T-helper 17 cell (primary cell): ENCODE measurements around the gene MANEA. TPM values are rescaled to one million over a fixed set of nuclear protein-coding genes. Genes with fewer than 3 reads are reported as not detected.
"Not testable (repeated sequence)": the region's sequence is repeated elsewhere in the genome, so short reads cannot be mapped to it uniquely, and the experiment has no call there.

Experiments used
- ATAC-seq: fragments of 150-1000 bp; cut with Tn5 transposase; 2 replicates; pipeline ENCODE4 v1.10.0; 2021; ENCODE audit warnings: mild to moderate bottlenecking, moderate library complexity
- DNase-seq, 3 donors: peaks; one replicate each; pipeline versions ENCODE4 v3.0.0 to v3.0.0-alpha.2; 2020 to 2021
- H3K9me3 ChIP-seq: one replicate; pipeline ENCODE4 v1.7.0; 2013; ENCODE audit warnings: low read length, mild to moderate bottlenecking; ENCODE audit not compliant: control insufficient read depth, poor library complexity, severe bottlenecking
- H3K27ac Mint-ChIP-seq: one replicate; pipeline ENCODE4 v1.8.0; 2022; ENCODE audit warnings: mild to moderate bottlenecking, moderate library complexity, mixed read lengths
- H3K27me3 Mint-ChIP-seq: one replicate; pipeline ENCODE4 v1.8.0; 2022; ENCODE audit warnings: mixed read lengths
- H3K36me3 Mint-ChIP-seq: one replicate; pipeline ENCODE4 v1.8.0; 2022; ENCODE audit warnings: low read depth, mixed read lengths
- H3K4me1 Mint-ChIP-seq: one replicate; pipeline ENCODE4 v1.8.0; 2022; ENCODE audit warnings: mild to moderate bottlenecking, mixed read lengths
- H3K4me3 Mint-ChIP-seq: one replicate; pipeline ENCODE4 v1.8.0; 2022; ENCODE audit warnings: mild to moderate bottlenecking, moderate library complexity, mixed read lengths
- total RNA-seq, 4 donors: library from RNA in 2 of 4; stranded (reverse) in 2 of 4; gene quantifications; one replicate each; pipeline ENCODE4 v1.2.3 and lab custom pipeline; 2022 to 2026

The MANEA gene
- total RNA-seq: 1 to 10 TPM; 3.5 to 6.8 TPM
- 16.9 to 23.8 reads per million in 2 donors for total RNA-seq (lab: John Stamatoyannopoulos, UW)

GRCh38 chr6:95577304-95578105 lies at the start of gene MANEA:
MANEA (plus strand) TSS chr6:95577535; CDS start chr6:95586440, 8,905 bp downstream.
- no peaks in the 10 kb centered on the region for H3K9me3 ChIP-seq
- H3K4me1 Mint-ChIP-seq: peaks cover 29% of the 10 kb centered on the region
- H3K27ac Mint-ChIP-seq: peak within 1 kb of the TSS; percentile 97
- DNase-seq: peak; percentile 66 to 82 (median 79)
- no peaks in the 10 kb centered on the region for H3K27me3 Mint-ChIP-seq
- ATAC-seq: peak; percentile 86
- peak within 1 kb of the TSS; percentile 96 for H3K4me3 Mint-ChIP-seq
- peaks cover 2% of the 10 kb centered on the region for H3K36me3 Mint-ChIP-seq

- Mint-ChIP-seq H3K27me3 (peaks cover 15% of the 10 kb centered on the region), H3K4me1 (no peaks in the 10 kb centered on the region), H3K36me3 (no peaks in the 10 kb centered on the region), H3K4me3 (no peak overlapping the region), H3K27ac (no peak overlapping the region)
- ATAC-seq (no peak), DNase-seq (no peak)
- H3K9me3 ChIP-seq: no peaks in the 10 kb centered on the region
Measured at GRCh38 chr6:95529762-95530161, 47.6 kb upstream of the MANEA start.

DNA sequence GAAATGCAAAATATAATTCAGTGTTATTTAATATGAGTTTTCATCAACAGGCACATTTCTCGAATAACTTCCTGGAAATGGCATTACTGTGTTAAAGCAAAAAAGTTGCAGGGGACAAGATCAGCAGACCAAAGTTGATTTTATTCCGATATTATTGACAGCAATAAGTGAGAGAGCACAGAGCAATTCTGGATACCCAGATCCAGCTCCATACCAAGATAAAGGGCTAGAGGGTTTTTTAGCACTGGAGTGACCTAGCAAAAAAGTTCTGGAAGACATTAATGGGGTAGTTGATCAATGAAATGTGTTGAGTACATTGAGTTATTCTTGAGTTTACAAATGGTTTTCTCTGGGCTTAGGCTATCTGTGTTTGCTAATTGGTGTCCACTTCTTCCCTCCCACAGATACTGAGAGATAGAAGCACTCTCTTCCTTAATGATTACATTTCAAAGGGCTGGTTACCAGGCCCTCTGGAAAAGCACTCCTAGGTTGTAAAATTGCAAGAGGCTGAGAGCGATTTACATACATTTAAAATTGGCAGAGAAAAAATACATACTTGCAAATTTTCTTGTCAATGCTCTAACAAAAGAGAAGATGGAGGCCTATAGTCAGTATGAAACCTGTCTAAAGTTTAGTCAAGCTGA lies 47.0 kb upstream of the MANEA start:
- DNase-seq (no peak), ATAC-seq (no peak)
- Mint-ChIP-seq H3K36me3 (no peaks in the 10 kb centered on the region), H3K4me3 (no peak overlapping the region), H3K27me3 (peaks cover 11% of the 10 kb centered on the region), H3K4me1 (no peaks in the 10 kb centered on the region), H3K27ac (no peak overlapping the region)
- H3K9me3 ChIP-seq: no peaks in the 10 kb centered on the region

- Mint-ChIP-seq H3K36me3 (no peaks in the 10 kb centered on the region), H3K4me3 (no peak overlapping the region), H3K4me1 (no peaks in the 10 kb centered on the region), H3K27ac (no peak overlapping the region), H3K27me3 (no peaks in the 10 kb centered on the region)
- ATAC-seq: no peak
- DNase-seq: no peak
- no peaks in the 10 kb centered on the region for H3K9me3 ChIP-seq
Measured at GRCh38 chr6:95543798-95544197, 33.5 kb upstream of the MANEA start.

GRCh38 chr6:95544517-95545225 lies 32.7 kb upstream of the MANEA start:
- DNase-seq: no peak
- Mint-ChIP-seq H3K27ac (no peak overlapping the region), H3K27me3 (no peaks in the 10 kb centered on the region), H3K36me3 (no peaks in the 10 kb centered on the region), H3K4me3 (no peak overlapping the region), H3K4me1 (no peaks in the 10 kb centered on the region)
- ATAC-seq: no peak
- no peaks in the 10 kb centered on the region for H3K9me3 ChIP-seq

DNA sequence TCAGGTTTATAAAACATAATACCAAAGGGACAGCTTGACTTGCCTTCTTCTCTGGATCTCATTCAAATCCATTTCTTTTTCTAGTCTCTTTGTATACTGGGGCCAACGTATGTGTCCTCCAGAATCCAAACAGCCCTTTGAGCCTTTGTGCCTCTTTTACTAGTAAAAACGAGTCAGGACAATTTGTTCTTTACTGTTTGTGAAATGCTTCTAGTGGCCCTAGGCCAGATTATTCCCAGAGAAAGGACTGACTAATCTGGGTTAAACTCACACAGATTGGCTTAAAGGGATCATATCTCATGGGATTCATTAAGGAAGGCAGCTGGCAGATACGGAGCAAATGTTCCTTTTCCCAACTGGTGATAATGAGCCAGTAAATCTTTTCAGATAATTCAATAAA lies 32.1 kb upstream of the MANEA start:
- H3K9me3 ChIP-seq: no peaks in the 10 kb centered on the region
- Mint-ChIP-seq H3K4me3 (no peak overlapping the region), H3K27me3 (no peaks in the 10 kb centered on the region), H3K4me1 (no peaks in the 10 kb centered on the region), H3K36me3 (no peaks in the 10 kb centered on the region), H3K27ac (no peak overlapping the region)
- DNase-seq: no peak
- ATAC-seq: no peak

DNA sequence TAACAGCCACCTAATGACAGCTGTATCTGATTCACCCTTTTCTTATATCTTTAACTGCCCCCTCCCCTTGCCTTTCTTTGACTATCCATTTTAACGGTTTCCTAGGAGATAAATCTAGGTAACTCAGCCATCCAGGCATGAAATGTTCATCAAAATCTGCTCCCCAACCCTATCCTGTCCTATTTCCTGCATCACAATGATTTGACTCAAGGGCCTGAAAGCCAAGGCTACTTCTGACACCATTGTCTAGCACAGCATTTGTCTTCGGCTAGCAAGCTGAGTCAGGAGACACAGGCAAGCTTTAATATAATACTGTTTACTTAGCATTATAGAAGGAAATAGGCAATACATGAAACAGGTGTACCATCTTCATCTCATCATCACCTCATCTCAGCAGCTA lies 31.6 kb upstream of the MANEA start:
- no peaks in the 10 kb centered on the region for H3K9me3 ChIP-seq
- DNase-seq: no peak
- ATAC-seq: no peak
- H3K27me3 Mint-ChIP-seq: no peaks in the 10 kb centered on the region
- H3K36me3 Mint-ChIP-seq: no peaks in the 10 kb centered on the region
- H3K4me1 Mint-ChIP-seq: no peaks in the 10 kb centered on the region
- H3K4me3 Mint-ChIP-seq: no peak overlapping the region
- H3K27ac Mint-ChIP-seq: no peak overlapping the region

DNA sequence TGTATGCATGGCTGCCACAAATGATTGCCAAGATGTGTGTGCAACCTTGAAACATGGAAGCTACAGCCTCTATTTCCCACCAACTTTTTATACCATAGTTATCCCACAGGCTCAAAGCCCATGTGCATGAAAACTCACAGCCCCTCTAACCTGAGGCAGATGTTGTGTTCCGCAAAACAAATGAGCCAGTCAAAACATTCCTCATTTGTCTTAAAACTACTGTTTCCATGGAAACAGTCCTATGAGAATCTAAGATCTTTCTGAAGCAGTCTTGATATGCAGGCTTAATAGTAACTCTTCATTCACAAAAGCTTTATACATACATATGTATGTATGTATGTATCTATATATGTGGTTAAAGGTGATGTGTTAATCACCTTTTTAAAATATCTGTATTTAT lies 31.2 kb upstream of the MANEA start:
- no peak overlapping the region for H3K4me3 Mint-ChIP-seq
- DNase-seq (no peak), ATAC-seq (no peak)
- H3K4me1 Mint-ChIP-seq: no peaks in the 10 kb centered on the region
- no peaks in the 10 kb centered on the region for H3K9me3 ChIP-seq
- no peaks in the 10 kb centered on the region for H3K27me3 Mint-ChIP-seq
- H3K27ac Mint-ChIP-seq: no peak overlapping the region
- no peaks in the 10 kb centered on the region for H3K36me3 Mint-ChIP-seq

DNA sequence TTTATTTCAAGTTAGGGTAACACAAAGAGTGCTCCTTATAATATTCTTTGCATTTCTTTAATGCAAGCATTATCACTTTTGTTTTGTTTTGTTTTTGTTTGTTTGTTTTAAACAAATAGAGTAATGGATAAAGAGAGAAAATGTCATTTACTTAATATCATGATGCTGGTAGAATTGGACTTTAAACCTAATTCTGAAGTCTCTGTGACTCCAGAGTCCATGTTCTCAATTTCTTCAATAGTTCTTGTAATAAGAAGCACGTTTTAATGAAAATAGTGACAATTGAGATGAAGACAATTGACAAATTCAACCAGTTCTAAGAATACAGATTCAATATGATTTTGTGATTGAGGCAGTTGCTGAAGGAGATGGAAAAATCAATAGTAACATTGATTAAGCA lies 30.3 kb upstream of the MANEA start:
- ATAC-seq (no peak), DNase-seq (no peak)
- Mint-ChIP-seq H3K36me3 (no peaks in the 10 kb centered on the region), H3K27me3 (no peaks in the 10 kb centered on the region), H3K4me1 (no peaks in the 10 kb centered on the region), H3K4me3 (no peak overlapping the region), H3K27ac (no peak overlapping the region)
- H3K9me3 ChIP-seq: no peaks in the 10 kb centered on the region

DNA sequence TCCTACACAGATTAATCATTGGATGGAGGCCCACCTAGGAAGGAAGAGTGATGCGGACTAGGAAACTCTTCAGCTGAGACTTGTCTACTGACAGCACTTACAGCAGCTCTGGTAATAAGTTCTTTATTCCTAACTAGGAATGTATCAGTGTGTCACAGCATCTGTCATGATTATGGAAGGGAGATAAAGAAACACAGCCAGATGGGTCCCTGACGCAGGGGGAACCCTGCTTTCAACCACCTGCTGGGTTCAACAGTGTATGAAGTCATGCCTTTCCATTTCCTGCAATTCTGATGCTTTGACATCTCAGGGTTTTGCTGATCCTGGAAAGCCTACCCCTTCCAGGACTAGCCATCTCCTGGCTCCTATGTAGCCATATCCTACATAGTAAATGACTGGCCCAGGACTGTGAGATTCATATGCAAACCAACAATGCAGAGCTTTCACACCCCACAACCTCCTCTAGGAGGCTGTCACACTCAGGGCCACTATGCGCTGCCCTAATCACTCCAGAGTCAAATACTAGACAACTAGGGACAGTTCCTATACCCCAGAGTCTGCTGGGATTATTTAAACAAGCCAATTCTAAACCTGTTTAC lies 29.0 kb upstream of the MANEA start:
- ATAC-seq: no peak

GRCh38 chr6:95551678-95552324 lies 25.5 kb upstream of the MANEA start:
- H3K4me1 Mint-ChIP-seq: no peaks in the 10 kb centered on the region
- no peak overlapping the region for H3K4me3 Mint-ChIP-seq
- no peaks in the 10 kb centered on the region for H3K9me3 ChIP-seq
- no peaks in the 10 kb centered on the region for H3K36me3 Mint-ChIP-seq
- no peak for DNase-seq
- H3K27ac Mint-ChIP-seq: no peak overlapping the region
- no peak for ATAC-seq
- no peaks in the 10 kb centered on the region for H3K27me3 Mint-ChIP-seq

More for the DNA sequence above, 29.0 kb upstream of the MANEA start:
- H3K27me3 Mint-ChIP-seq: no peaks in the 10 kb centered on the region
- H3K4me3 Mint-ChIP-seq: no peak overlapping the region
- no peaks in the 10 kb centered on the region for H3K9me3 ChIP-seq
- H3K4me1 Mint-ChIP-seq: no peaks in the 10 kb centered on the region
- DNase-seq: no peak
- H3K36me3 Mint-ChIP-seq: no peaks in the 10 kb centered on the region
- H3K27ac Mint-ChIP-seq: no peak overlapping the region

DNA sequence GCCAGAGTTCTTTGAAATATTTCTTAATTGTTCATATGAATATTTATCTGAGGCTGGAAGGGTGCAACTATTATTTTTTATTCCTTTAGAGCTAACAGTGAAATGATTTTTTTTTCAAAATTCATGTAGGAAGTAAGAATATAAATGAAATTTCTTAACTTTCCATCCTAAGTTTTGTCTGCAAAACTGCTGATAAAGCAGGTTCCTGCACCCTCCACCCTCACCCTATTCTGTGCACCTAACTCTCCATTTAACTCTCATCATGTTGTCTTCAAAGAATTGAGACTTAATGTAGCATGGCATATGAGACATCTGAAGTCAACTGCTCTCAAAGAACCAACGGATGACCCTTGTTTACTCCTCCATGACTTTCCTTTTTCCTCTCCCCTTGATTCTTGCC lies 23.5 kb upstream of the MANEA start:
- no peaks in the 10 kb centered on the region for H3K36me3 Mint-ChIP-seq
- H3K27ac Mint-ChIP-seq: no peak overlapping the region
- H3K9me3 ChIP-seq: no peaks in the 10 kb centered on the region
- H3K4me1 Mint-ChIP-seq: no peaks in the 10 kb centered on the region
- ATAC-seq (no peak), DNase-seq (no peak)
- H3K4me3 Mint-ChIP-seq: no peak overlapping the region
- H3K27me3 Mint-ChIP-seq: no peaks in the 10 kb centered on the region

DNA sequence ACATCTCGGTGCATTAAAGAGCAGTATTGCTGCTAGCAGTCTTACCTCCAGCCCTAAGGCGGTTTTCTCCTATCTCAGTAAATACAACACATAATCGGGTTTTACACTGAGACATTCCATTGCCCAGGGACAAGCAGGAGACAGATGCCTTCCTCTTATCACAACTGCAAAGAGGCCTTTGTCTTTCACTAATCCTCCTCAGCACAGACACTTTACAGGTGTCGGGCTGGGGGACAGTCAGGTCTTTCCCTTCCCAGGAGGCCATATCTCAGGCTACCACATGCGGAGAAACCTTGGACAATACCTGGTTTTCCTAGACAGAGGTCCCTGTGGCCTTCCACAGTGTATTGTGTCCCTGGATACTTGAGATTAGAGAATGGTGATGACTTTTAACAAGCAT lies 16.4 kb upstream of the MANEA start:
- not testable (repeated sequence) for H3K36me3 Mint-ChIP-seq, H3K4me1 Mint-ChIP-seq, H3K4me3 Mint-ChIP-seq, ATAC-seq, H3K27me3 Mint-ChIP-seq, H3K9me3 ChIP-seq, DNase-seq, H3K27ac Mint-ChIP-seq
